Effector memory CD4-positive, alpha-beta T cell (primary cell): ENCODE measurements around the gene CHAD.

ENCODE experiments used
- DNase-seq, 3 donors: peaks; one replicate each; pipeline ENCODE4 v3.0.0-alpha.2; 2020
- H3K27ac ChIP-seq: 2 replicates; pipeline ENCODE4 v1.7.0; 2013; ENCODE audit warnings: mild to moderate bottlenecking, low read length, moderate library complexity; ENCODE audit not compliant: insufficient read depth, poor library complexity, severe bottlenecking
- H3K27me3 ChIP-seq: replicated peaks from 2 replicates; pipeline ENCODE4 v1.7.0; 2013; ENCODE audit warnings: mild to moderate bottlenecking, low read length; ENCODE audit not compliant: insufficient read depth, control insufficient read depth, poor library complexity, severe bottlenecking
- H3K36me3 ChIP-seq: 2 replicates; pipeline ENCODE4 v1.7.0; 2013; ENCODE audit warnings: mild to moderate bottlenecking, low read length, moderate library complexity; ENCODE audit not compliant: control insufficient read depth, insufficient read depth
- H3K4me1 ChIP-seq: 2 replicates; pipeline ENCODE4 v1.7.0; 2013; ENCODE audit warnings: low read length, mild to moderate bottlenecking; ENCODE audit not compliant: control insufficient read depth, insufficient read depth, poor library complexity, severe bottlenecking
- H3K4me3 ChIP-seq: 2 replicates; pipeline ENCODE4 v1.7.0; 2013; ENCODE audit warnings: low read length, low read depth, mild to moderate bottlenecking; ENCODE audit not compliant: insufficient read depth, poor library complexity, severe bottlenecking
- H3K9me3 ChIP-seq: 2 replicates; pipeline ENCODE4 v1.7.0; 2013; ENCODE audit warnings: mild to moderate bottlenecking, low read length, moderate library complexity; ENCODE audit not compliant: control insufficient read depth

The CHAD gene

GRCh38 chr17:50466371-50467113 lies 2.1 kb downstream of the CHAD start:
- Histone ChIP-seq H3K36me3 (no peaks in the 10 kb centered on the region), H3K4me3 (no peak overlapping the region), H3K9me3 (no peaks in the 10 kb centered on the region), H3K27ac (no peak overlapping the region), H3K4me1 (peaks cover 12% of the 10 kb centered on the region), H3K27me3 (peaks cover 16% of the 10 kb centered on the region)
- no peak for DNase-seq

GRCh38 chr17:50465635-50466034 lies 3.0 kb downstream of the CHAD start:
- Histone ChIP-seq H3K27ac (no peak overlapping the region), H3K36me3 (no peaks in the 10 kb centered on the region), H3K9me3 (no peaks in the 10 kb centered on the region), H3K4me3 (no peak overlapping the region), H3K27me3 (peaks cover 16% of the 10 kb centered on the region), H3K4me1 (peaks cover 12% of the 10 kb centered on the region)
- no peak for DNase-seq

- Histone ChIP-seq H3K4me1 (peaks cover 12% of the 10 kb centered on the region), H3K9me3 (no peaks in the 10 kb centered on the region), H3K36me3 (no peaks in the 10 kb centered on the region), H3K4me3 (no peak overlapping the region), H3K27me3 (peaks cover 16% of the 10 kb centered on the region), H3K27ac (no peak overlapping the region)
- no peak for DNase-seq
Observed at GRCh38 chr17:50465171-50465570, 3.5 kb downstream of the CHAD start.

DNA sequence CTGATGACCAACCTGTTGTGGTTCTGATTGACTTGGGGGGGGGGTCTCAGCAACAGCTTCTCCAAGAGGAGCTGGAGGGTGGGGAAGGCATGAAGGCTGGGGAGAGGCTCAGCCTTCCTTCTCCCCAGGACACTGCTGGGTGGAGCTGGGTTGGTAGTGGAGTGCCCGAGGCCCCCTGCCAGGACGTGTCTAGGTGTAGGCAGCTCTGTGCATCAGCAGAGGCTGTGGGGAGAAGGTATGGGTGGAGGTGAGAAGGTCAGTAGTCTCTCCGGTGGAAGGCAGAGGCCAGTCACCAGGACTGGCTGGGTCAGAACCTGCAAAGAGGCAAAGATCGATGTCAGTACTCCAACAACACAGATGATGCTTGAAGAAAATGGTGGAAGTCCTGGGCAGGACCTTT lies 3.9 kb downstream of the CHAD start:
- no peak overlapping the region for H3K27ac ChIP-seq
- no peaks in the 10 kb centered on the region for H3K9me3 ChIP-seq
- peaks cover 15% of the 10 kb centered on the region for H3K27me3 ChIP-seq
- H3K36me3 ChIP-seq = no peaks in the 10 kb centered on the region
- H3K4me1 ChIP-seq = peaks cover 12% of the 10 kb centered on the region
- H3K4me3 ChIP-seq = no peak overlapping the region
- no peak for DNase-seq

- Histone ChIP-seq H3K36me3 (no peaks in the 10 kb centered on the region), H3K4me3 (no peak overlapping the region), H3K27me3 (peaks cover 9% of the 10 kb centered on the region), H3K9me3 (no peaks in the 10 kb centered on the region), H3K4me1 (peaks cover 7% of the 10 kb centered on the region), H3K27ac (no peak overlapping the region)
- no peak for DNase-seq
Observed at GRCh38 chr17:50464121-50464520, 4.6 kb downstream of the CHAD start.

DNA sequence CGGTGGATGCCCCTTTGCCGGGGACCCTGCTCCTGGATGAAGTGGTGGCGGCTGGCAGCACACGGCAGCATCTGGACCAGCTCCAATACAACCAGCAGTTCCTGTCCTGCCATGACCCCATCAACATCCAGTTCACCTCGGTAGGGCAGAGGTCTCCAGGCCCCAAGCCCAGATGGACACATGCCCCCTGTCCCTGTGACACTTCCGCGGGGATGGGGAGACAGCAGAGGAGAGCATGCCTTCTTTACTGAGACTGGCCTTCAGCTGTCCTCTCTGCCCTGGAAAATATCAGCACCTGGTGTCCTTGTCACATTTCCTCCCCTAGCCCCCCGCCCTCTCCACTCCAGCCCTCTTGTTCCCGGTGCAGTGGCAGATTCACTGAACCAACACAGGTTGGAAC lies 6.2 kb downstream of the CHAD start:
- DNase-seq = no peak
- Histone ChIP-seq H3K4me3 (no peak overlapping the region), H3K36me3 (no peaks in the 10 kb centered on the region), H3K4me1 (no peaks in the 10 kb centered on the region), H3K9me3 (no peaks in the 10 kb centered on the region), H3K27me3 (no peaks in the 10 kb centered on the region), H3K27ac (no peak overlapping the region)

- Histone ChIP-seq H3K36me3 (no peaks in the 10 kb centered on the region), H3K27me3 (no peaks in the 10 kb centered on the region), H3K4me1 (no peaks in the 10 kb centered on the region), H3K4me3 (no peak overlapping the region), H3K27ac (no peak overlapping the region), H3K9me3 (no peaks in the 10 kb centered on the region)
- no peak for DNase-seq
Observed at GRCh38 chr17:50461550-50462132, 7.0 kb downstream of the CHAD start.

DNA sequence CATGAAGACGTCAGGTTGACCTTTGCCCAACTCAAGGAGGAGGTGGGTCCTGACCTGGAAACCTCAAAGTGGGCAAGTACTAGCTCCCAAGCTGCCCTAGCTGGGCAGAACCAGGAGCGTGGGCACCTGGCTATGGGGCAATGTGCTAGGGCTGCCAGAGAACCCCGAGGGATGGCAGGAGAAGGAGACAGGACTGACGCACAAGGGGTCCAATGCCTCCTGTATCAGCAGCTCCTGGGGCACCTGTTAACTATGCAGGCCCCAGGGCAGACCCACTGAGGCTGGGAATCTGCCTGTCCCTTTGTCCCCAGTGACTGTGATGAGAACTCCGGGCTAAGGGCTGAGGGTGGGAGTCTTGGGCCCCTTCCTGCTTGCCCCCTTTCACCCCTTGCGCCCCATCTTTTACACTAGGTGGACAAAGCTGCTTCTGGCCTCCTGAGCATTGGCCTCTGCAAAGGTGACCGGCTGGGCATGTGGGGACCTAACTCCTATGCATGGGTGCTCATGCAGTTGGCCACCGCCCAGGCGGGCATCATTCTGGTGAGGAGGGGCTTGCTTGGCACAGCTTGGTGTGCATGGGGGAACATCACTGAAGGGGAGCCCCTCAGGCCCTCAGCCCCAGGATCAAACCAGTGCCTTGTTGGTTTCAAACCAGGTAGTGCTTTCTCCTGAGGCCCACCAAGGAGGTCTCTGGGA lies 7.7 kb downstream of the CHAD start:
- H3K27me3 ChIP-seq = no peaks in the 10 kb centered on the region
- H3K4me1 ChIP-seq = no peaks in the 10 kb centered on the region
- H3K9me3 ChIP-seq = no peaks in the 10 kb centered on the region
- no peak for DNase-seq
- H3K4me3 ChIP-seq = no peak overlapping the region
- no peak overlapping the region for H3K27ac ChIP-seq
- H3K36me3 ChIP-seq = no peaks in the 10 kb centered on the region

DNA sequence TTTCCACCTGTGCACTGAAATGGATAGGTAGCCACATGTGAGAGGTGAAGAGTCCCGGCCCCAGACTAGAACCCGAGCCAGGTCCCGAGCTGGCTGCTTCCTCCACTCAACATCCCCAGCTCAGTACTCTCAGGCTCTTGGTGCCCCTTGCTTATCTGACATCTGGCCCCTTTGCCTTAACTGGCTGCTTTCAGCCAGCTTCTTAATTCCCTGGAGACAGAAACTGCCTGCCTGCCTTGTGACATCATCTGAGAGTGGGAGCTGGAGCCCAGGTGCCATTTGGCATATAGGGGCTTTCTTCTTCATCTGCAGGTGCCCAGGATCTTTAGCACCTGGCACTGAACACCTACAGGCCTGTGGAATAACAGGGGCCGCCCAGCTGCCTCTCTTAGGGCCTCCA lies 8.9 kb downstream of the CHAD start:
- H3K4me3 ChIP-seq = no peak overlapping the region
- no peaks in the 10 kb centered on the region for H3K27me3 ChIP-seq
- H3K9me3 ChIP-seq = no peaks in the 10 kb centered on the region
- no peaks in the 10 kb centered on the region for H3K4me1 ChIP-seq
- no peak for DNase-seq
- no peaks in the 10 kb centered on the region for H3K36me3 ChIP-seq
- no peak overlapping the region for H3K27ac ChIP-seq
